Small intestine (tissue), 7 donors: Measurements from ENCODE around the gene ENAH. TPM values are rescaled to one million over a fixed set of nuclear protein-coding genes. Genes with fewer than 3 reads are reported as not detected.
"Not testable (repeated sequence)": the region's sequence is repeated elsewhere in the genome, so short reads cannot be mapped to it uniquely, and the experiment has no call there.

Source experiments
- DNase-seq, 2 donors: peaks; one replicate each; pipeline versions ENCODE4 v3.0.0 to v3.0.0-alpha.2; 2013
- FAIRE-seq: peaks from 2 replicates; lab custom pipeline; 2012; peaks lifted over from hg19 to GRCh38; lab: Jason Lieb, UNC
- H3K27ac ChIP-seq, 3 donors: one replicate each; pipeline ENCODE4 v1.5.1; 2013; ENCODE audit warnings: low read length in 2 of 3, mild to moderate bottlenecking in 2 of 3, control low read depth in 1 of 3, inconsistent platforms in 1 of 3, low read depth in 1 of 3, moderate library complexity in 1 of 3
- H3K27me3 ChIP-seq, 3 donors: one replicate each; pipeline ENCODE4 v1.6.1; 2013; ENCODE audit warnings: low read length in 3 of 3, inconsistent platforms in 1 of 3; ENCODE audit not compliant: control insufficient read depth in 3 of 3, insufficient read depth in 3 of 3
- H3K36me3 ChIP-seq, 3 donors: one replicate each; pipeline ENCODE4 v1.6.1; 2013; ENCODE audit warnings: low read length in 3 of 3, inconsistent platforms in 1 of 3, low read depth in 1 of 3, mild to moderate bottlenecking in 1 of 3, moderate library complexity in 1 of 3; ENCODE audit not compliant: control insufficient read depth in 3 of 3, insufficient read depth in 2 of 3
- H3K4me1 ChIP-seq, 3 donors: one replicate each; pipeline ENCODE4 v1.6.1; 2013; ENCODE audit warnings: low read length in 2 of 3, inconsistent platforms in 1 of 3, low read depth in 1 of 3, mild to moderate bottlenecking in 1 of 3, moderate library complexity in 1 of 3; ENCODE audit not compliant: control insufficient read depth in 3 of 3, insufficient read depth in 2 of 3
- H3K4me3 ChIP-seq, 3 donors: one replicate each; pipeline ENCODE4 v1.5.1; 2013; ENCODE audit warnings: low read length in 3 of 3, control low read depth in 1 of 3, inconsistent platforms in 1 of 3, low read depth in 1 of 3, mild to moderate bottlenecking in 1 of 3, moderate library complexity in 1 of 3
- H3K9me3 ChIP-seq, 2 donors: one replicate each; pipeline ENCODE4 v1.6.1; 2013; ENCODE audit warnings: low read depth in 1 of 2, low read length in 1 of 2; ENCODE audit not compliant: control insufficient read depth in 2 of 2, insufficient read depth in 1 of 2
- WGBS, 3 donors: extraction: QIAGEN DNeasy Blood & Tissue Kit; methylation state at CpG; one replicate each; pipeline ENCODE4 v1.1.7; 2013; 5-methylcytosine and 5-hydroxymethylcytosine counted together
- polyA plus RNA-seq, 4 donors: library from polyadenylated mRNA; stranded (reverse) in 3 of 4; unstranded in 1 of 4; fragments of 200-250 nt in 3 of 4; fragments of 120-200 nt in 1 of 4; gene quantifications; one replicate each; pipeline versions ENCODE4 v1.2.1 to v1.2.3, GENCODE V29; 2013
- donor health status: healthy with polysubstance abuse.
- donor health status: control.
- donor health status: control.
- donor health status: Bipolar disorder and iron deficiency.
- donor health status: healthy.

Gene ENAH
- polyA plus RNA-seq, 4 donors = 4.5 to 26.0 (median 13.9) TPM

DNA sequence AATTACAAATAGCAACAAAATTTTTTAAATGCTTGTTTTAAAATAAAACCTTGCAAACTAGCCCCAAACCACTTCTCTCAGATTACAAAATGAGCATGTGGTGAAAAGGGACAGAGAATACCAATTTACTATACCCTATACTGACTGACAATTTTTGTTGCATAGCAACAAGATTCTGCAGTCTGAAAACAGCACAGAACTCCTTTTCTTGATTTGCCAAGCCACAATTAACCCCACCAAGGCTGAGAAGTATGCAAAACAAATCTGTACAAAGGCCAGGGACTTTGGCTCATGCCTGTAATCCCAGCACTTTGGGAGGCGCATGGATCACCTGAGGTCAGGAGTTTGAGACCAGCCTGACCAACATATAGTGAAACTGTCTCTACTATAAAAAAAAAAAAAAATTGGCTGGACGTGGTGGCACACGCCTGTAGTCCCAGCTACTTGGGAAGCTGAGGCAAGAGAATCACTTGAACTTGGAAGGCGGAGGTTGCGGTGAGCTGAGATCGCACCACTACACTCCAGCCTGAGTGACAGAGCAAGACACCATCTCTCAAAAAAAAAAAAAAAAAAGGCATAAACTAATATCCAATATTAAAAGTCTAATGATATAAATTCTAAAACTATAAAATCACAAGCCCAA, 21.8 kb downstream of the ENAH start:
- H3K27ac ChIP-seq = no peak overlapping the region
- no peak overlapping the region for H3K4me3 ChIP-seq
- WGBS, 3 donors = 66 to 87% (median 77%) methylated on average over 6 of the region's 6 CpGs
- no peaks in the 10 kb centered on the region for H3K9me3 ChIP-seq
- H3K36me3 ChIP-seq = no peaks in the 10 kb centered on the region
- FAIRE-seq (no peak), DNase-seq (peak; percentile 38 to 45)
- no peaks in the 10 kb centered on the region for H3K27me3 ChIP-seq
- peaks cover 0 to 19% (median 0%) of the 10 kb centered on the region in 3 donors for H3K4me1 ChIP-seq

DNA sequence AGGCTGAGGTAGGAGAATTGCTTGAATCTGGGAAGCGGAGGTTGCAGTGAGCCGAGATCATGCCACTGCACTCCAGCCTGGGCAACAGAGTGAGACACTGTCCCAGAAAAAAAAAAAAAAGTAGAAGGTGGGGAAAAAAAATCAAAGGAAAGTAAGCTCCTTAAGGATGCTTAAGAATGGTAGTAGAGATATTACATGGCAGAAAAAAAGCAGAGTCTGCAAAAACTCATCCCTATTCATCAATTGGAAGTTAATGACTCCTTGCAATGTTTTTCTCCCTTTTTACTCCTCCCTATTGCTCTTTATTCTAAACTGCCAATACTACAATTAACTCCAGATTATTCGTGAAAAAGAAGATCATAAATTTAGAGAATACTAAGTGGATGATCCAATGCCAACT, 23.4 kb downstream of the ENAH start:
- Histone ChIP-seq H3K27me3 (no peaks in the 10 kb centered on the region), H3K27ac (no peak overlapping the region), H3K4me1 (peaks cover 0 to 19% (median 0%) of the 10 kb centered on the region in 3 donors), H3K4me3 (no peak overlapping the region), H3K36me3 (no peaks in the 10 kb centered on the region), H3K9me3 (no peaks in the 10 kb centered on the region)
- FAIRE-seq = no peak
- DNase-seq = no peak
- 88 to 93% (median 92%) methylated on average over 3 of the region's 3 CpGs for WGBS, 3 donors

DNA sequence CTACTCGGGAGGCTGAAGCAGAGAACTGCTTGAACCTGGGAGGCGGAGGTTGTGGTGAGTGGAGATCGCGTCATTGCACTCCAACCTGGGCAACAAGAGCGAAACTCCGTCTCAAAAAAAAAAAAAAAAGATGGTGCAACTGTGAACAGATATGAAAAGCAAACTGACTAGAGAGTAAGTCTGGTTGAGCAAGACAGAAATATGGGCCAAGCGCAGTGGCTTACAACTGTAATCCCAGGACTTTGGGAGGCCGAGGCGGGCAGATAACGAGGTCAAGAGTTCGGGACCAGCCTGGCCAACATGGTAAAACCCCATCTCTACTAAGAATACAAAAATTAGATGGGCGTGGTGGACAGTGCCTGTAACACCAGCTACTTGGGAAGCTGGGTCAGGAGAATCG, 24.1 kb downstream of the ENAH start:
- 91 to 97% (median 95%) methylated on average over 13 of the region's 13 CpGs for WGBS, 3 donors
- peaks cover 0 to 19% (median 0%) of the 10 kb centered on the region in 3 donors for H3K4me1 ChIP-seq
- not testable (repeated sequence) for H3K4me3 ChIP-seq, H3K27ac ChIP-seq, DNase-seq, FAIRE-seq, H3K27me3 ChIP-seq, H3K36me3 ChIP-seq, H3K9me3 ChIP-seq

DNA sequence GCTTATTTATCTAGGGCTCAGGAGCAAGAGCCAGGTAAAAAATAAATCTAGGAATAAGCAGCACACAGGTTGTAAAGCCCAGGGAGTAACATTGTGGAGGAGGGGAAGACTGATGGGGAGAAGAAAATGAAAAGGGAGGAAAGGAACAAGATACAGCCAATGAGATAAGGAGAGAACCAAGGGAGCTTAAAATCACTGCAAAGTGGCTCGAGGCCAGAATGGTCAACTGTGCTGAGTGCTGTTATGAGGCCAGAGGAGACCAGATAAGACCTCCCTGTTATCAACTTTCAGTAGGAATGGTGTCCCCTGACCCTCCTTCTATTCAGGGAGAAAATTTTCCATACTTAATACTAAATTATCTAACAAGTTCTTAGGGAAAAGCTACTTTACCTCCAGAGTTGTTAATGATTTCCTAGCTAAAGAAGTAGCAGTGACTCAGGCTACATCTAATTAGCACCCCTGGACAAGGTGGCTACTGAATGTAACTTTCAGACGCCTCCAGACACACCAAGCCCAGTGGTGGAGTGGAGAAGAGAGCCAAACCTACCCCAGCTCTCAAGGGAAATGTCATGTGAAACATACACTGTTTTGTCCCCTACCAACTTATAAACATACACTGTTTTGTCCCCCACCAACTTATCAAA, 25.5 kb downstream of the ENAH start:
- peak overlapping the region in 1 of 3 donors; percentile 60 for H3K27ac ChIP-seq
- peaks cover 0 to 19% (median 0%) of the 10 kb centered on the region in 3 donors for H3K4me1 ChIP-seq
- no peak for FAIRE-seq
- DNase-seq = peak; percentile 28 to 49
- H3K27me3 ChIP-seq = no peaks in the 10 kb centered on the region
- H3K36me3 ChIP-seq = no peaks in the 10 kb centered on the region
- 9 to 48% (median 21%) methylated on average over 2 of the region's 2 CpGs for WGBS, 3 donors
- H3K4me3 ChIP-seq = no peak overlapping the region
- H3K9me3 ChIP-seq = no peaks in the 10 kb centered on the region

DNA sequence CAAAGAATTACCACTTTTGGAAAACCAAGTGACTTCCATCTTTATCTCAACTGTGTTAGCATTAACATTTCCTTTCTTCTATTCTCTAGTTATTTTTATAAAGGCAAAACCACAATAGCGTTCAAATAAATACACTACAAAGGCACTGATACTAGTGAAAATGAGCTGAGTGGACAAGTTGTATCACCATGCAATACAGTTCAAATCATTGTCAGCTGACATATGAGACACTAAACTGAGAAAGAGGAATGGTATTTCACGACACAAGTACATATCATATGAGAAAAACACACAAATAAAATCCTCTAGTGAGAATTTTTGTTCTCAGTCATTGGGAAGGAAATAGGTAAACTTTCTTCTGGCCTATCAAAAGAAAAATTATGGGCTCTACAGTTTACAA, 26.2 kb downstream of the ENAH start:
- Histone ChIP-seq H3K27ac (peak overlapping the region in 1 of 3 donors; percentile 60), H3K4me1 (peaks cover 0 to 19% (median 0%) of the 10 kb centered on the region in 3 donors), H3K36me3 (no peaks in the 10 kb centered on the region), H3K4me3 (no peak overlapping the region), H3K9me3 (no peaks in the 10 kb centered on the region), H3K27me3 (no peaks in the 10 kb centered on the region)
- FAIRE-seq (no peak), DNase-seq (no peak)
- 80 to 94% (median 83%) methylated on average over 2 of the region's 2 CpGs for WGBS, 3 donors

DNA sequence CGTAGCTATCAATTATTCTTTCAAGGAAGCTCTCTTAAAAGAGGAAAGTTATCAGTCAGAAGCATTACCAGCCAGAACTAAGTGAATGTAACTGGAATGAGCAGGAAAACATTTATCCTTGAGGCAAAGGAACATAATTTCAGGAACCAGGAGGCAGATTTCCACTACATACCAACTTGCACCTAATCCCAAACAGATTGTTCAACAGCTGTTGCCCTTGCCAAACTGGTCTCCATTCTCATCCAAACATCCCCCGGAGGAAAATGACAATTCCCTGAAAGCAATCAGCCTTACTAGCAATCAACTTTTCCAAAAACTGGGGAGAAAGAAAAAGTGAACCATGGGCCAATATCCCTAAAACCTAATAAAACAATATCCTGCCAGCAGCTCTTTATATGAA, 35.0 kb downstream of the ENAH start:
- H3K9me3 ChIP-seq = no peaks in the 10 kb centered on the region
- H3K27me3 ChIP-seq = no peaks in the 10 kb centered on the region
- no peak for FAIRE-seq
- no peak overlapping the region for H3K4me3 ChIP-seq
- H3K36me3 ChIP-seq = no peaks in the 10 kb centered on the region
- WGBS, 3 donors = 52 to 68% (median 60%) methylated on average over 2 of the region's 2 CpGs
- no peak for DNase-seq
- peak overlapping the region in 2 of 3 donors; percentile 37 to 38 for H3K27ac ChIP-seq
- H3K4me1 ChIP-seq = peaks cover 0 to 10% (median 5%) of the 10 kb centered on the region in 3 donors

DNA sequence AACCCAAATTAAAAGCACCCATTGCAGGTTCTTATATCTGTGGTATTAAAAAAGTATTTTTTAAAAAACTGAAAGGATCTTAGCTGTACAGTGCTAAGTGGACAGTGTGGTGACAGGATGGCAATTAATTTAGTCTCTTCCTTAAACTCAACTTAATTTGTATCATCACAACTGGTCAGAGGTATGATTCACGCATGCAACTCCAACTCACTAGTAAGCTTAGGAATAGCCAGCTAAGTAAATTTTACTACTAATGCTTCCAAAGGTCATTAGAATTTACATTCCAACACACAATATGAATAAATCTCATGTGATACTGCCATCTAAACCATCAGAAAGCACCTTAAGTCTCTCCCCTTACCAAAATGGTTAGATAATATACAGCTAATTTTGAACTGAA, 35.4 kb downstream of the ENAH start:
- Histone ChIP-seq H3K4me3 (no peak overlapping the region), H3K4me1 (peaks cover 0 to 10% (median 5%) of the 10 kb centered on the region in 3 donors), H3K9me3 (no peaks in the 10 kb centered on the region), H3K36me3 (no peaks in the 10 kb centered on the region), H3K27ac (peak overlapping the region in 2 of 3 donors; percentile 60 to 61), H3K27me3 (no peaks in the 10 kb centered on the region)
- DNase-seq = peak; percentile 52 to 76
- FAIRE-seq = peak; percentile 19
- WGBS, 3 donors = 11 to 45% (median 25%) methylated on average over 1 of the region's 1 CpG

DNA sequence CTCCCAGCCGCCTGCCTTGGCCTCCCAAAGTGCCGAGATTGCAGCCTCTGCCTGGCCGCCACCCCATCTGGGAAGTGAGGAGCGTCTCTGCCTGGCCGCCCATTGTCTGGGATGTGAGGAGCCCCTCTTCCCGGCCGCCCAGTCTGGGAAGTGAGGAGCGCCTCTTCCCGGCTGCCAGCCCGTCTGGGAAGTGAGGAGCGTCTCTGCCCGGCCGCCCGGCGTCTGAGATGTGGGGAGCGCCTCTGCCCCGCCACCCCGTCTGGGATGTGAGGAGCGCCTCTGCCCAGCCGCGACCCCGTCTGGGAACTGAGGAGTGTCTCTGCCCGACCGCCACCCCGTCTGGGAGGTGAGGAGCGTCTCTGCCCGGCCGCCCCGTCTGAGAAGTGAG, 37.5 kb downstream of the ENAH start:
- H3K36me3 ChIP-seq, FAIRE-seq, H3K9me3 ChIP-seq, H3K4me3 ChIP-seq, H3K27ac ChIP-seq, H3K27me3 ChIP-seq, H3K4me1 ChIP-seq, DNase-seq: not testable (repeated sequence)
- 96 to 99% (median 98%) methylated on average over 13 to 27 of the region's 29 CpGs for WGBS, 3 donors
